ENCODE results near the gene ETNK2.

DNA sequence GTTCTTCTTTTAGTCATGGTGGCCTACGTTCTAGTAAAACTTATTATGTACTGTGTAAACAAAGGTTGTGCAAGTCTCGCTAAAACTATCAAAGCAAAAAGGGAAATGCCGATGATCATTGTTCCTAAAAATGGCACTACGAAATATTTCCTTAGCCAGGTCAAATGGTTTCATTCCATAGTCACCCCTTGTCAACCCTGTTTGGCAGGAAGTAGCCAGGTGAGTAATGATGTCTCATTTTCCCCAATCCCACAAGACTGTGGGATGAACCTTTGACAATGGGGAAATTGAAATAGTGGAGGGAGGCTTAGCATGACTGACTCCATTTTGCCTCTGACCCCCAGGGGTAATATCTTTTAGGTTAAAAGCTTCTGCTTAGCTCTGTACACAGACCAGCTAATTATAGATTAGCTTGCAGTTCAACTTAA lies 19.9 kb upstream of the ETNK2 start:
- peak in 1 of 3 donors; percentile 34 for TF ChIP-seq POLR2AphosphoS5 (IDR thresholded peaks at IDR 0.05)
- TF ChIP-seq POLR2A (IDR thresholded peaks at IDR 0.05), result no peak
